Pulmonary artery endothelial cell (primary cell): ENCODE measurements around the gene CEP57L1. TPM values are rescaled to one million over a fixed set of nuclear protein-coding genes. Genes with fewer than 3 reads are reported as not detected.

Source experiments
- DNase-seq: peaks from one replicate; pipeline ENCODE4 v3.0.0-alpha.2; 2011; ENCODE audit warnings: low read depth, low spot score
- total RNA-seq: library from RNA; depleted of rRNA; stranded (reverse); fragments of >200 nt; gene quantifications from 2 replicates; pipeline ENCODE4 v1.2.3, GENCODE V29; 2014

The CEP57L1 gene
- total RNA-seq: 22.0 and 30.3 TPM in 2 replicates

DNA sequence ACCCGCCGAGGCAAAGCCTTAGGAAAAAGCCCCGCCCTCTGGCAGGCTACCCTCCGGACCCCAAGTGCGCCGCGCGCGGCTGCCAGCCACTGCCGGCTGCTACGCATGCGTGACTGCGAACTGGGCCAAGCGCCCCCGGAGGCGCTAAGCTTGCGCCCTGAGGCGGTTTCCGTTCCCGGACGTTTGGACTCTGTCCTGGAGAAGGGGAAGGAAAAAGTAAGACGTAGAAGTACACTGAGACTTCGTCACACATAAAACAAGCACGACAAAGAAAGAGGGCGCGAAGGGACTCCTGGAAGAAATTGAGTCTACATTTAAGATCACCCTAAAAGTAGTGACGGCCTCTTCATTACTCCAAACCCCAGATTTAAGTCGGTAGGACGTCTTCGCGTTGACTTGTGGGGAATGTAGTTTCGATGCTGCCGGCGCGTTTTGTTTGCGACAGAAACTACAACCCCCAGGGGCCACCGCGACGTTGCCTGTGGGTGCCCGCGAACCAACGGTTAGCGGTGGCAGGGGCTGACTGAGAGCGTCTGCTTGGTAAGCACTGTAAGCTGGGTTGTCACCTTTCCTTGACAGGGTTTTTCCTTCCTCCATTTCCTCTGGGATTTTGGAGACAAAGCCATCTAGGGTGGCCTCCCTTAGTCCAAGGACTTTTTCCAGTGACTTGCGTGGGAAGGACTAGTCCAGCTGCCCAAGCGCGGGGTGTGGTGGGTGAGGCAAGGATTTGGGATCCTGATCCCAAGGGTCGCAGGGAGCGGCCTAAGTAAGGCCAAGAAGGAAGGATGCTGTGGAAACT, at the start of gene CEP57L1:
CEP57L1 (plus strand) TSS at position 472 of the 799 bp plus-strand sequence. CDS start 49,715 bp downstream, outside the sequence.
- DNase-seq: peak; percentile 89

DNA sequence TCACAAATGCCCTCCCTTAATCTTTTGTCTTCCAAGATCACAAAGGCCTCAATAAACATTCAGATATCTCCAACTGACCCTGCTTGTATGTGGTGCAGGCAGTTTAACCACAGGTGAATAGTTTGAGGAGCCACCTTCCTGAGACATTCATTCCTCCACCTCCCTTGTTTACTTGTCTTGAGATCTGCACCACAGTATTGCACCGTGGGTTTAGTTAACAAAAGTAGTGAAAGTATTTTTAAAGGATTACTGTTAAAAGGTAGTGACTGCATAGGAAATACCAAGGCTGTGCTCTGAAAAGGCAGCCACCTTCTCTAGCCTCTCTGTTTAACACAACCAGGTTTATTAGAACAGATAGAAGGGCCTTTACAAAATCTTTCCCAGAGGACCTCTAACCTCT, 47.1 kb upstream of the CEP57L1 start:
- DNase-seq: no peak

DNA sequence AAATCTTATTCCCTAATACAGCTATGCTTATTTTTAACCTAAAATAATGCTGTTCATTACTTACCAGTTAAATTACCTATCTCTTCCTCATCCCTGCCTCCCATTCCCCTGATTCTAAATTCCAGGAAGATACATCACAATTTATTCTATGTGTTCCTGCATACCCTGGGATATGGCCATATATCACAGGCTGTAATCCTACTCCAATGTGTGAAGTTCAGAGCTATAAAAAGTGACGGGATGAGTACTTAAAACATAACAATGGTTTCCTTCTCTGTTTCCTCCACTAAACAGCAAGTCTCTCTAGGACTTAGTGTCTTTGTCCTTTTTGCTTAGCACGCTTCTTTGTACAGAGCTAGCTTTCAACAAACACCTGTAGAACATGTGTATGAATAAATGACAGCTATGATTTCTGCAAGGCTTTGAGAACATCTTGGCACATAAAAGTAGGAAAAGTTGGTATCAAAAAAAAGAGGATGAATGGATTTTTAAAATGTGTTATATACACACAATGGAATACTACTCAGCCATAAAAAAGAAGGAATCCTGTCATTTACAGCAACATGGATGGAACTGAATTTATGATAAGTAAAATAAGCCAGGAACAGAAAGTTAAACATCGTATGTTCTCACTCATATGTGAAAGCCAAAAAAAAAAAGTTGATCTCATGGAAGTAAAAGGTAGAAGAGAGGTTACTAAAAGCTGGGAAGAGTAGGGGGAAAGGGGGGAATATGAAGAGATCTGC, 46.5 kb upstream of the CEP57L1 start:
- DNase-seq: no peak

- no peak for DNase-seq
These were observed 45.3 kb upstream of the CEP57L1 start for GRCh38 chr6:109050012-109050411.

DNA sequence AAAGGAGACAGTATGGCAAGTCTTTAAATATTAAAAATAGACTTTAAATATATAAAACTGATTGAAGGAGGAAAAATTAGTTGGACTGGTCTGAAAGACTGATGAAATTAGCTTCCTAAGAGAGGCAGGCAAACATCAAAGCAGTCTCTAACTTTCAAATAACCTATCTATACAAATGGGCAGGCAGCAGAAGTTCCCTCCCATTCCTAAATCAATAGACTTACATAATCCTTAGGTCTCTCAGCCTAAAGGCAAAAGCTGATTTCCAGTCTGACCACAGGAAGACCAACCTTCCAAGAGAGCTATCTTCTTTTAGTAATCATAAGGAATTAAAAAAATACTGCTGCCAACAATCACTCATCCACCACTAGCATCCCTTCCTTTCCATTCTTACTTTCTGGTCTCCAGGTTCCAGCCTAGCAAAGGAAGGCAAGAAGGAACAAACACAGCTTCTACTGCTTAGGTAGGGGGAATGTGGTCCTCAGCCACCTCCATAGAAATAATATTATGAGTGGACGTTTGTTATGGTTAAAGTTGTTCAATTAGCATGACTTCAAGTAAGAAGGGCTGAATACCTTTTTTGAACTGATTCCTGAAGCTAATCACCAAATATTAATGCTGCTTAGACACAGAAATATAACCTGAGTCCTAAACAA, 44.7 kb upstream of the CEP57L1 start:
- no peak for DNase-seq

- DNase-seq: no peak
These were observed 43.8 kb upstream of the CEP57L1 start for GRCh38 chr6:109051301-109052017.

- DNase-seq: no peak
These were observed 43.2 kb upstream of the CEP57L1 start for GRCh38 chr6:109052018-109052651.

GRCh38 chr6:109052852-109053251, 42.5 kb upstream of the CEP57L1 start:
- DNase-seq: no peak

- no peak for DNase-seq
These were observed 42.0 kb upstream of the CEP57L1 start for GRCh38 chr6:109053336-109053735.

DNA sequence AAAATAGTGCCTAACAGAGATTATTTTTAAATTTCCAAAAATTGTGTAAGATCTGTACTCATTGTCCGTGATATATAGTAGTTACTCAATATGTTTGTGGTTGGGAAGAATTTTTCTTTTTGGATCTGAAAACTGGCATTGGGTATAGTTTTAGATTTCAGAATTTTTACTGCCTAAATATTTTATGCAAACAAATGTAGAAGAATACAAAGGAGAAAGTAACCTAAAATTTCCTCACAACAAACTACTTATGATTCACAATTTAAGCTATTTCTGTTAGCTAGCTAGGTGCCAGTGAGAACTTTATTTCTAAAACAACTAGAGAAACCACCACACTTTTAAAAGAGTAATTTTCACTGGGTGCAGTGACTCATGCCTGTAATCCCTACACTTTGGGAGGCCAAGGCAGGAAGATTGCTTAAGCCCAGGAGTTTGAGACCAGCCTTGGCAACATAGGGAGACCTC, 39.5 kb upstream of the CEP57L1 start:
- no peak for DNase-seq

- no peak for DNase-seq
These were observed 38.6 kb upstream of the CEP57L1 start for GRCh38 chr6:109056661-109057060.

GRCh38 chr6:109058620-109059019, 36.7 kb upstream of the CEP57L1 start:
- DNase-seq: no peak

DNA sequence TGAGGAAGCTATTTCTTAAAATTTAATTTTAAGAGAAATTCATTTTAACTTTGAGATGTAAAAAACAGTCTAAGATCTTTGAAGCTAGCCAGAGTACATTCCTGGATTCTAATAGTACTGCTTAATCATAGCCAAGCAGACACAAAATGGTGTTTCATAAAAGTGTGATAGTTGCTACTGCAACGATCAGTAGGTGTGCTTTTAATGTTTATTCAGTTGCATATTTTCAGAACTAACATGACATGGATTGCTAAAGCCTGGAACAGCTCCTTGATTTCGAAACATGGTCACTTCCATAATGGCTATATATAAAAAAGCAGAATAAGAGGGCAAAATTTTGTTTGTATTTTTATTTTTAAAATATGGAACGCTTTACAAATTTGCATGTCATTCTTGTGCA, 36.2 kb upstream of the CEP57L1 start:
- no peak for DNase-seq

DNA sequence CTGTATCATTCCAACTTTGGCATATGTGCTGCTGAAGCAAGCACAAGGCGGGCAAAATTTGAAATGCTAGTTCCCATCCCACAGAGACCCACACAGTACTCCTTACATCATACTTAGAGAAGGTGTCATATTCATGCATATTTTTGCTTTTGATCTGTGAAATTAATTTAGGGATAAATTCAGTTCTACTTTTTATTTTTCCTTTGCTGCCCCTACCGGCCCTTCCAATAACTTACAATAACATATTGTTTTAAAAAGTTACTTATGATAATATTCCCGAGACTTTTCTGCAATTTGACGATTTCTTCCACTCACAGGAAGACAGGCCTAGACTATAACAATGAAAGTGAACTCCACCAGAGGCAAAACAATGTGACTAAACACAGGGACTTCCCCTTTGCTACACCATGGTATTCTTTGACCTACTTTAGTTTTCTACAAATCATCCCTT, 35.7 kb upstream of the CEP57L1 start:
- DNase-seq: peak; percentile 88

- DNase-seq: peak; percentile 40
These were observed 34.7 kb upstream of the CEP57L1 start for GRCh38 chr6:109060571-109060970.

DNA sequence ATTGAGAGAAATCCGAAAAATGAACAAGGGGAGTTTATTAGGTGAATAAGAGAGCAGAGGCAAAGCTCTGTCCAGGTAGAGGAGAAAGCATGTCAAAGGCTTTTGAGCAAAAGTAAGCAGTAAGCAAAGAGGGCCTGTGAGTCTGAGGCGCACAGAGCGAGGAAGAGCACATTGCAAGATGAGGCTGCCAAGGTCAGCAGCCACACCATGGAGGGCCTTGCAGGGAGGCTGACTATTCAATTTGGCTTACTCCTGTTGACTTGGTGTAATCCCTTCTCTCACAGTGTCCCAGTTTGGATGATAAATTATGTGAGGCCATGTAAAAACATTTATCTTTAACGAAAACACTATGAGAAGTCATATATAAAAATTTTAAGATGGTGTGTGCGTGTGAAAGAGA, 33.1 kb upstream of the CEP57L1 start:
- no peak for DNase-seq

- DNase-seq: no peak
These were observed 32.4 kb upstream of the CEP57L1 start for GRCh38 chr6:109062767-109063352.

DNA sequence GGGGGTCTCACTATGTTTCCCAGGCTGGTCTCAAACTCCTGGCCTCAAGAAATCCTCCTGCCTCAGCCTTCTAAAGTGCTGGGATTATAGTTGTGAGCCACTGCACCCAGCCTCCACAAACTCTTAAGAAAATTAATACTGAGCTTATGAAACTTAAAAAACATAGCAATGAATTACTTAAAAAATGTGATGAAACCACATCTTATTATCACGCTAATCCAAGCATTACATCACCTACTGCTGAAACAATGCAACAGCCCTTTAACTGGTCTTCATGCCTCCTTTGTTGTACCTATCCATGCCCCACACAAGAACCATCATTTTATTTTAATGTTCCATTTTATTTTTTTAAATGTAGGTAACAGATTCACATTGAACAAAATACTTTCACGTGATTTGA, 25.6 kb upstream of the CEP57L1 start:
- no peak for DNase-seq

DNA sequence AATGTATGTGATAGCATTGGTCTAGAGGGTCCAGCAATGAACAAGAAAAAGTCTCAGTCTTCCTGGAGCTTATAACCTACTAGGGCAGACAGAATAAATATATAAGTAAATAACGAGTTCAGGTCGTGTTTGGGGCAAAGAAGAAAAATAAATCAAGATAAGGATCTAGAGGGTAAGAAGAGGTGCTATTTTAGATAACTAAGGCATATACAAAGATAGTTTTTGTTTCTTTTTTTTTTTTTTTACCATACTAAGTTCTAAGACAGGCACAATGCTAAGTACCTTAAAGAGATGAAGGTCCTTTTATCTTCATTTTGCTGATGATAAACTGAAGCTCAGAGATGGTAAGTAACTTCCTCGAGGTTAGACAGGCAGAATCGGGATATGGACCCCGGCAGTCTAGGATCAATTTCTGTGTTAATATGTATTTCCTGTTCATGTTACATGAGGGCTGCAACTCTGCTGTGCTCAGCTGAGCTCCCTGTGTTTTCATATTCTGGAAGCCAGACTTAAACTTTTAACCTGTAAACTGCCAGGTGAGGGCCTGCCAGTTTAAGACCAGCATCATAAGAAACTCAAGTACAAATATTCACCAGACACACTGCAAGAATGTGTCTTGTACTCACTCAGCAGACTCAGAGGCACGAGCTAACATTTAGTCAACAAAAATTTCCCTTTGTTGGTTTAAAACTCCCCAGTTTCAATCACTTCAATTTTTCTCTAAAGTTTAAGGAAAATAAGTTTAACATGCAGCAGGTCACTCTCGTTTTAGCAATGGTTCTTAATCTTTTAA, 24.0 kb upstream of the CEP57L1 start:
- no peak for DNase-seq
